HG03025 (cell line): ENCODE results near the gene CTIF.

ENCODE experiments used
- ATAC-seq: cut with Tn5 transposase; IDR thresholded peaks from one replicate; pipeline ENCODE4 v1.9.1; 2021; ENCODE audit warnings: mild to moderate bottlenecking, moderate library complexity; ENCODE audit not compliant: unreplicated experiment, low FRiP score

CTIF gene

DNA sequence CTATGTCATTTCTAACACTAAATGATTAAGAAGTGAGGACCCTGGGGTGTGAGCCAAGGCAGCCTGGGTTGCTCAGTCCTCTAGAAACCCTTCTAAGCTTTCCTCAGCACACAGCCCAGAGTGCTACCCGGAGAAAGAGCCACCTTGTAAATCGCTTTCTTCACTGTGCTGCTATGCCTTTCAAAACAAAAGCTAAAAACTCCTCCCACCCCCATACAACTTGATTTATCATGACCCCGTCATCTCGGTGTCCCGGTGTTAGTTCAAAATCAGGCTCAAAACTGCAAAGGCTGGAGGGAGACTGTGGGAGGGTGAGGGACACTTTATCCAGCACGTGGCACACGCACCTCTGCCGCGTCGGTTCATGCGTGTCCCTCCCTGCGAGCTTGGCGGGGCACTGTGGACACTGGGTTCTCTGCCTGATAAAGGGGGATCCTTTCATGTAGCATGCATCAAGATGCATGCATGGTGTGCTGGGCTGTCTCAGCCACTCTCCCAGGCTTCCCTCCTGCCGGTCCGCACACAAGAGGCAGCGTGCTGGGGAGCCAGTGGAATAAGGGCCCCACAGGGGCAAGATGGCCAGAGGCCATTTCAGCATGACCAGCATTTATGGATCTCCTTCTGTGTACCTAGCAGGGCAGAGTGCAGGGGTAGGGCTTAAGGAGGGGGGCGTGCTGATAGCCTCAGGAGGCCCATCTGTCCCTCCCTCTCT, 241.5 kb downstream of the CTIF start:
- no peak for ATAC-seq

DNA sequence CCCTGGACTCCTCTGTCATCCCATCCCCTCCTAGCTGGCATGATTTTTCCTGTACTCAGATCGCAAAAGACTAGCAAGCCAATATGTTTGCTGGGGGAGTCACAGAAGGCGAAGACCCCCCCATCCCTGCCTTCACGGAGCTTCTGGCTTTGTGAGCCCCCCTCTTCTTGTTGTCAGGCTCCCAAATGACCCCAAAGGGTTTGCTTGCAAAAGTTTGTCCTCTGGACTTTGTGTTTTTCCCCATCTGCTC, 242.0 kb downstream of the CTIF start:
- no peak for ATAC-seq

DNA sequence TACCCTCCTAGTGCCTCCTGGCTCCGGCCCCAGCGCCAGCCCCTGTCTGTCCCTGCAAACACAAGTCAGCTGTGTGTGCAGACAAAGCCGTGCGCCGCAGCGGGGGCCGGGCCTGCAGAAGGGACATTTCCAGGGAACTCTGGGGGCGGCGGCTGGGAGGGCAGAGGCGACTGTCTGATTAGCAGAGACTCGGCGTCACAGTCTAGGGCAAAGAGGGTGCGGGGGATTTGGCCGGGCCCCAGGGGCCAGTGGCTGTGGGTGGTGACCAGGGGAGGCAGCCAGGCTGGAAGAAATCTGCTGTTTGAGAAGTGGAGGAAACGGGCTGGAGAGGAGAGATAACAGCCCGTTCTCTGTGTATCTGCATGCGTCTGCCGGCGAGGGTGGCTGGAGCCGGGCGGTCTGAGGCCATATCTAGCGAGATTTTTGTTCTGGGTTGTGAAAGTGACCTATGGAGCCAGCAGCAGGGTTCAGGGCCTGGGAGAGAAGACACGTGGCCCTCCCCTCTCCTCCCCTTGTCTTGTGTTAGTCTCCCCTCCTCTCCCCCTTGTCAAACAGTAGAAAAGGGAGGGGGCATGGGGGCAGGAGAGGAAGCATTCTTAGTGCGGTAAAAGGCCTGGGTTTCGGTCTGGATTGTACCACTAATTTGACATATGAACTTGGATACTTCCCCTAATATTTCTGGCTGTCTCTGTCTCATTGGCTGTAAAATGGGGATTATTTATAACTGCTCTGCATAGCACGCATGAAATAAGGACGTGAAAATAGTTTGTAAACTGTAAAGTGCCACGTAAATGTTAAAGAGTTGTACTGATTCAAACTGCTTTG, 242.5 kb downstream of the CTIF start:
- no peak for ATAC-seq

DNA sequence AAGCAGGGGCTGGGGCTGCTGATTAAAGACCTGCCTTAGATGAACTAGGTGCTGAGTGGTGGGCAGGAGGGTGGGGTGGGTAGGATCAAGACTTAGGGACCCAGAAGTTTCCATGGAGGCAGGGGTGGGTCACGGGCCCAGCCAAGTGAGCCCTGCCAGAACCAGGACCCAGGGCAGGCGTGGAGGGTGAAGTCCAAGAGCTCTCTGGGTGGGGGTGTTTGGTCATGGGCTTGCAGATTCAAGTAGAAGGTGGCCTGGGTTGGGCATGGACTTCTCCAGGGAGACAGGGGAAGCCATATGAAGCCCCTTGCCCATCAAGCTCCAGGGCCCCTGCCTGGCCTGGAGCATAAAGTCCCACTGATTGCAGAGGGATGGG, 243.1 kb downstream of the CTIF start:
- no peak for ATAC-seq

DNA sequence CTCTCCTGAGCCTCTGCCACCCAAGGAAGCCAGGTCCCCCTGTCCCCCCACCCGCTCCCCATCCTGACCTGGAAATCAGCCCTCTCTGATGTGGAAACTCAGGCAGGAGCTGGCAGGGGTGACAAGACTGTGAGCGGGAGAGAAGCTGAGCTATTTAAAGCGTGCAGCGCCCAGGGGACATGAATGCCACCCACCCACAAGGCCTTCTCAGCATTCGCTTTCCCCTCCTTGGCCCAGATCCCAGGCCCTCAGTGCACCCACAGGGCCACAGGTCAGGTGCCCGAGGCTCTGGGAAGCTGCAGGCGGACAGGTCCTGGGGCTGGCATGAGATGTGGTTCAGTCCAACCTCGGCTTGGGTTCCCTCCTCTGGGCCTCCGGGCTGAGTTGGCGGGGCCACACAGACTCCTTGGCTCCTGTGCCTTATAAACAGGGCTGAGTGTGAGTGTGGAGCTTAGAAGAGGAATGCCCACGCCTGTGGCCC, 243.6 kb downstream of the CTIF start:
- ATAC-seq, result no peak

DNA sequence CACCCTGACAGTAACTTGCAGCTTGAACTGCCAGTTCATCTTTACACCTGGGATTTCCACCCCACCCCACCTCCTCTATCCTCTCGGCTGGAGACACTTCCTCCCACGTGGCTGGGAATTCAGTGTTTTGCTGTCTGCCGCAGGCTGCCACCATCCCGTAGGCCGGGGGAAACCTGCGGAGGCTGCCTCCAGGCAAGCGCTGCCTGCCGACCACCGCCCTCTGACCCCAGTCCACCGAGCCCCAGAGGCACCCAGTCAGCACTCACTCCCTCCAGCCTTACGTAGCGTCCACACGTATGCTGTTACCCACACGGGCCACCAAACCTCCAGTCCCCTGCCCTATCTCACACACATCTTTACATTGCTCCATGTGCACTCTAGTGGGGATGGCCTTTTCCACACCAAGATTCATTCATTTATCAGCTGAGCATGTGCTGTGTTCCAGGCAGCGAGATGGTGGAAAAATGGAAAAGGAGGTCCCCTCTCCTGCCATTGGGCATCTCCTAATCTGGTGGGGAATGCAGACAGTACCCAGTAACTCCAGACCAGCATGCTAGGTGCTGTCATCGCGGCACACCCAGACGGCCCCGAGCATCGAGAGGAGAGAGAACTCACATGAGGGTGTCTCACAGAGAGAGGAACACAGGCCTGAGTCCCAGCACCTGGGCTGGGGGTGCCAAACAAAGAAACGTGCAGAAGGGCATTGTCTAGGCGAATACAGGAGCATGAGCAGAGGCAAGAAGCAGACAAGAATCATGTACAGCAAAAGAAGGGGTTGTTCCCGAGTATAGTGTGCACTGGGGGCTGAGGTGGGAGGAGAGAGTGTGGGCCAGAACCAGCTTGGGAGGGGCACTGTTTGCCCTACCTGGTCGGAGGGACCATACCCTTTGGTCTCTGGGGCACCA, 245.0 kb downstream of the CTIF start:
- ATAC-seq, result no peak

DNA sequence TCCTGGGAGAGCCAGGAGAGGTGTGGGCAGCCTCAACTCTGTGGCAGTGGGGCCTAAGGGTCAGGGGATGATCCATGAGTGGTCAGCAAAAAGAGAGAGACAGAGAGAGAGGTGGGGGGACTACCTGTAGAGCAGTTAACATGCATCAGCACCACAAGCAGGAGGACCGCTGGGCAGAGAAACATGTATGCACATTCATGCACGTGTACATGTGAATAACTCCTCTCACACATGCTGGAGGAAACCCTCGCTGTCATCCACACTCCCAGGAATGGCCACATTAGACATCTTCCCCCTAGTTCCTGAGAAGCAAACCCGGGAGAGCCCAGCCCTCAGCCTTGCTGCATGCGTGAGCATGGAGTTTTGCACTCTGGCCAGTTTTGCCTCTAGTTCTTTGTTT, 245.8 kb downstream of the CTIF start:
- ATAC-seq, result peak; percentile 18

DNA sequence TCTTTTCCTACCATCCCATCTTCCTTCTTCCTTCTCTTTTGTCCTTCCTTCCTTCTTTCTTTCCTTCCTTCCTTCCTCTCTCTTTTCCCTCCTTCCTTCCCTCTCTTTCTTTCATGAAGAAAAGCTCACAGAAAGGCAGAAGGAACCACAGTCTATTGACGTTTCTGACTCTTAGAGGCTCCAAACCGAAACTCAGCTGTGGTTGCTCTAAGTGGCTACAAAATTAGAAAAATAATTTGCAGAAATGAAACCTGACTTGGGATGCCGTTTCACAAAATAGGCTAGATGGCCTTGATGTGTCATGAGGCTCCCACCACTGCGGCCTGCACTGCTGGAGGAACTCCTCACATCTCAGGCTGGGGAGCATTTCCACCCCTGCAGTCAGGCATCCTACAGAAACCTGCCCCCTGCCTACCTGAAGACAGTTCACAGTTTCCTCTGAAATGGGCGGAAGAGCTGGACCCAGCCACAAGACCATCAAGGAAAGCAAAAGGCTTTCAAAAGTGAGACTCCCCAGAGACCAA, 246.3 kb downstream of the CTIF start:
- ATAC-seq, result peak; percentile 84

DNA sequence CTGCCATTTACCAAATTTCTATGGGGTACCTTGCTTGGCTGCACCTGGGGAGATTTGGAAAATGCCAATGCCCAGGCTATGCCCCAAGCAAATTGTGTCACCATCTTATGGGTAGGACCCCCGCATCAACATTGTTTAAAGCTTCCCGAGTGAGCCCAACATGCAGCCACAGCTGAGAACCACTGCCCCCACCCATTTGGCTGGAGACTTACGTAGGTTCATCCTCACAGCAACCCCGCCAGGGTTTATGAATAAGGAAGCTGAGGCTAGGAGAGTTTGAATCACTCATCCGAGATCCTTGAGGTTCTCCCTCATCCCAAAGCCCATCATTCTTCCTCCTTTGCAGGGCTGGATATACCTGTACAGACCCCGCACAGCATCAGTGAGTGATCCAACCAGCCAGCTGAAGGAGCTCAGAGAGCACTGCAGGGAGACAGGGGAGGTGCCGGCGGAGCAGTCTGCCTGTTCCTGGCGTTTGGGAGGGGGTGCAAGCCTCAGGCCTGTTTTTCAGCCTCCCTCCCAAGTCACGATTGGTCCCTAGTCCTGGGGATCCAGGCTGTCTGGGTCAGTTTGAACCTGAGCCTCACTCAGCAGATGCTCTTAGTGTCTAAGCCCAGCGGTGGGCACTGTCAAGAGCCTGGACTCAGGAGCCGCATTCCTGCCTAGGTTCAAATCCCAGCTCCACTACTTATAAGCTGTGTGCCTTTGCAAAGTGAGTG, 247.1 kb downstream of the CTIF start:
- no peak for ATAC-seq

DNA sequence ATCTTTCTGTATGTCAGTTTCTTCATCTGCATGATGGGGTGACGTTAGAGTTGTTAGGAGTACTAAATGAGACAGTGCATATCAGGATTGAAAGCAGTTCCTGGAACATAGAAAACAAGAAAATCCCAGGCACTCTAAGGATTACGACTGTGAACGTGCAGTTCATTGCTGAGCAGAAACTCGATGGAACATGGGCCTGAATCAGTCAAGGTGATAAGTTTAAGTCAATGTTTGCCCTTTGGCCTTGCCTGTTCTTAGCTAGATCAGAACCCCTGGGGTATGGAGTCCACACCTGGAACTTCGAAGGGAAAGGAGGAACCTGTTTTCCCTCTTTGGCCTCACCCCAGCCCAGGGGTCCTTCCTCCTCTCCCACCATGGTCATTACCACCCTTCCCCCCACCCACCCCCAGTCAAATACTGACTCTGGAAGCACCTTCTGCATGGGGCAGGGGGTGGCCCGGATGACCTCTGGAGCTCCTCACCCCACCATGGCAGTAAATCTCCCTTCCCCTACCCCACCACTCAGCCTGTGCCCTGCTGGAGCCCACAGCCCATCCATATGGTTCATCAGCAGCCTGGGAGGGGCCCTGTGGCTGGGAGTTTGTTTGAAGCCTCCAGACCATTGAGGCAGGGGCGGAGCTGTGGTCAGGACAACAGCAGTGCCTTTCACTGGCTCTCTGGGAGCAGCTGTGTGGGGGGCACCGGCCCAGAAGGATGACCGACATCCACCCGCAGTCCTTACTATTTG, 247.8 kb downstream of the CTIF start:
- ATAC-seq, result no peak

DNA sequence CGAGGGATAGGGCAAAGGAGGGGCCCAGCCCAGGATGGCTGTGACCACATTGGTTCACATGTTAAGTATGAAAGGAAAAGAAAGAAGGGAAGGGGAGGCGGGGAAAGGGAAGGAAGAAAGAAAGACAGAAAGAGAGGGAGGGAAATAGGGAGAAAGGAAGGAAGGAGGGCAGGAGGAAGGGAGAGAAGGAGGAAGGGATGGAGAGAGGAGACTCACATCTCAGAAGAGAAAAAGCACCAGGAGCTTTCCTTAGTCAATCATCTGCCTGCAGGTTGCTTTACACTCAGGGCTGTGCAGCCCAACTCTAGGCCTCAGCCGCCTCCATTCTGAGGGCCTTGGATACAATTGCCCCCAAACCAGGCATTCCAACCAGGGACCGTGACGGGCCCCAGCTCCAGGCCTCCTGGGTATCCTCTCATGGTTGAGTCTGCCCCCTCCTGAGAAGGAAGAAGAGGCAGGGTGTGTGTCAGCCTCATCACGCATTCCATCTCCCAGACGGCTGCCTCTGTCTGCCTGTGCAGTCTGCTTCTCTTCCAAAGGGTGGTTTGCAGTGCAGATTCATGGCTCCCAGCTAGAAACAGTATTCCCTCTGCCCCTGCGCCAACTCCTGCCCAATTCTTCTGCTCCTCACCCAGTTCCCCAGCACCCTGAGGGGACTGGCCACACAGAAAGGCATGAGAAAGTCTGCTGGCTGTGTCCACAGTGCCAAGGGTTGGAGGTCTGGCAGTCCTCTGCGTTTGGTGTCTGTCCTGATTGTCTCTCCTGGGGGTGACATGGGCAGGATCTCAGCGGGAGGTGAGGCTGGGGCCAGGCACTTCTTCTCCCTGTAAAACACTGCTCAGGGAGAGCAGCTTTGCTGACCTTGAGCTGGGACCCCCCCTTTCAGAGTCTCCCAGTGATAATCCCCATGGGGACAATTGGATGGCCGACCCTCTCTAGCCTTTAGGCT, 248.6 kb downstream of the CTIF start:
- no peak for ATAC-seq

DNA sequence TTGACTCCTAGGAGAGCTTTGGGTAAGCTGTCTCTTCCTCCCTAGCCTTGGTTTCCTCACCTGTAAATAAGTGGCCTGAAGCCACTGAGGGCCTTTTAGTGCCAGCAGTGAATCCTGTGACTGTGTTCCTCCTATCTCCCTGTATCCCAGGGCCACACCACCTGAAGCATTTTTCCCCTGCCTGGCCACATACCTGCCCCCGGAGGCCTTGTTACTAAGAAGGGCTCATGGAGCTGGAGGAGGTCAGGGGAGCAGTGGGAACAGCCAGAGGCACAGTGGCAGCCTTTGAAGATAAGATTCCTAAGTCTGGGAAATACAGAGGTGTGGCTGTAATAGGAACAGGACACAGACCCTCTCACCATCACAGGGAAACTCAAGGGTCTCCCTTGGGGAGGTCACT, 249.5 kb downstream of the CTIF start:
- no peak for ATAC-seq

DNA sequence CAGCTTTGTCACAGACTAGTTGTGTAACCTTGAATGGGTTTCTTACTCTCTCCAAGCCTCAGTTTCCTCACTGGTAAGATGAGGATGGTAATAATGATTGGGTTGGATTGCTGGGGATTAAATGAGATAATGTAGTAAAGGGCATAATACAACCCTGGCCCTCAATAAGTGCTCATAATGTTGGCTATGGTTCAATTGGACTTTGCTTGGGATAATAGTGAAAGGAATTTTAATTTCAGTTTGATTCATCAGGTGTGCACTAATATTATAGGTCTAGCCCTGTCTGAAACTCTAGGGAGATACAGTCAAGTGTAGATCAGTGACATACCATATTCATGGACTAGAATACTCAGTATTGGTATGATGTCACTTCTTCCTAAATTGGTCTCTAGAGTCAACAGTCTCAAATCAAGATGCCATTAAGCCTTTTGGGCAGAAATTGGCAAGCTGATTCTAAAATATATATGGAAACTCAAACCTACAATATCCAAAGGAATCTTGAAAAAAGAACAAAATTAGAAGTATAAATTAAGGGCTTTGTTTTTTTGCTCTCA, 250.5 kb downstream of the CTIF start:
- ATAC-seq, result no peak

DNA sequence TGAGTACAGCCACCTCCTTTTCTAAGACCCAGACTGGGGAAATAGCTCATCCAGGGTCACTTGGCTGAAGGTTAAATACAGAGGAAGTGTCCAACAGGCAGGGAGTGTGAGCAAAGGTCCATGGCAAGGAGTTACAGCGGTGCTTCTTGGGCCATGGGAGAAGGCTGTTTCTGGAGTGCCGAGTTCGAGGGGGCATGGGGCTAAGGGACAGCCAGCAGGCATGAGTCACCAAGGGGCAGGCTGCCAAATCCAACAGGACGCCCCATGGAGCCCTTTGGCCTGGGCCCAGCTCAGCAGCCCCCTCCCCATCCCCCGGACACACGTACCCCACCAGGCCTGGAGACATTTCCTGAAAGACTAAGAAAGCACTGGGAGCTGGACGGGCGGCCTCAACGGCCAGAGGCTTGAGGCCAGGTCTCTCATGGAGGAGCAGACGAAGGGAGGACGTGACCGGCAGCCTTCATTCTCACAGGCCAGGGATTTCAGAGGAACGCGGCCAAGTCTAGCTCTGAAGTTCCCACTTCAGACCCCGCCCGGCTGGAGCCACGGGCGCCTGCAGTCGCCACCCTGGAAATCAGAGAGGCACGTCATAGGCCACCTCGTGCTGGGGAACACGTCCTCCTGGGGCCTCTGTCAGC, 251.5 kb downstream of the CTIF start:
- ATAC-seq, result no peak

DNA sequence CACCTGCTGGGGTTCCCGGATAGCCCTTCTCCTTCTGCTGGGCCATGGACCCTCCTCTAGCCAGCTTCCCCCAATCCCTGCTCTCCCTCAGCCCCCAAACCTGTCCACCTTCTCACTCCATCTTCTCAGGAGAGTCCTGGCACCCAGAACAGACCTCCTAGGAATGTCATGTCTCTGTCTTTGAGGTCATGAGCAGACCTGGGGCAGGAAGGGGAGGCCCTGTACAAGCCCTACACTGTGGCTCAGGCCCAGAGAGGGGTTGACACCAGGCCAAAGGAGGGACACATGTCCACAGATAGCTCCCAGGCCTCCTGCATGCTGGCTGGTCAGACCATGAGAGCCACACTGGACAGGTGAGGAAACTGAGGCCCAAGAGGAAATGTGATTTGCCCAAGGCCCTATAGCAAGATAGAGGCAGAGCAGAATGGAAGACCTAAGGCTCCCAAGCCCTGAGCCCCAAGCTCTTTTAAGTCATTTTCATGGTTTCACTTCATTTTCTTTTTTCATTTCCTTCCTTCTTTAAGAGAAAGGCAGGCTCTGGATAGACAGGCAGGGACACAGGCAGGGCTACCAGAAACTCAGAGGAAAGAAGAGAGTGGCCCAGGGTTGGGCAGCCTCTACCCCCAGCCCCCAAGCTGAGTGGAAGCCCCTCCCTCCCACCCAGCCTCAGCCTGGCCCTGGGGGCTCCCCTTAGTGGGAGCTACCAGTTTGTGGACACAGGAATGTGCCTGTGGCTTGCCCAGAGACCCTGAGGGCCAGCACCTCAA, 252.2 kb downstream of the CTIF start:
- no peak for ATAC-seq

DNA sequence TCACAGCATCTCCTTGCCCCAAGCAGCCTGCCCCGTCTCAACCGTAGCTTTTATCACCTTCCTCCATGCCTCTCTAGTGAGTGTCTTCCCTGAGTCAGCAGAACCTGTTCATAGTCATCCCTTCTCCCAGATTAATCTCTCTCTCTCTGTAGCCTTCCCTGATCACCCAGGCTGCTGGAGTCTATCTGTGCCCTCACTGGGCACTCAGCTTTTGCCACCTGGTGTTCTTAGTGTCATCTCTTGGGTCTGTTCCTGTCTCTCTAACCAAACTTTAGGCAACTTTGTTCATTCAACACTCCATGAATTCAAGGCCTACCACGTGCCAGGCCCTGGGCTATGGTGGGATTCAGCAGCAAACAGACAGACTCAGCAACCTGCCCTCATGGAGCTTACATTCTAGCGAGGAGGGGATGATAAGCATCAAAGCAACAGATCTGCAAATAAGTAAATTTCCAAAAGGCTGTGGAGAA, 252.8 kb downstream of the CTIF start:
- no peak for ATAC-seq

DNA sequence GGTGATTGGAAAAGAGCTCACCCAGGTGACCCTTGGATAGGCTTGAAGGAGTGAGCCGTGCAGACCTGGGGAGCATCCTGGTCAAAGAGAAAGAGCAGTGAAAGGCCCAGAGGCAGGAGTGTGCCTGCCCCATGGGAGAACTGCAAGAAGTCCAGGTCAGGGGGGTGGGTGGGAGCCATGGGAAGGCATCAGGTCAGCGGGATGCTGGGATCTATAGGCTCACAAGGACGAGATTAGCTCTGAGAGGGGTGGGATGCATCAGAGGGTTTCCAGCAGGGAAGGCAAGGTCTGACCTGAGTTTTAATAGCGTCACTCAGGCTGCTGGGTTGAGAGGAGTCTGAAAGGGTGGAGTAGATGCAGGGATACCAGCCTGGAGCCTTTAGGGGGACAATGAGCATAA, 253.3 kb downstream of the CTIF start:
- ATAC-seq, result no peak
